Peyer's patch (tissue), 4 donors: ENCODE measurements around the gene ZKSCAN5.

Source experiments
- CTCF ChIP-seq, 6 experiments: fragments of 450-650 bp in 4 of 6; fragments of 200-600 bp in 2 of 6; sonication (generic) in 1 of 6; IDR thresholded peaks; one replicate each; pipeline ENCODE4 v1.5.1; 2017 to 2019; ENCODE audit warnings: antibody characterized with exemption in 6 of 6, mild to moderate bottlenecking in 3 of 6, moderate library complexity in 1 of 6
- POLR2A ChIP-seq, 2 donors: fragments of 450-650 bp; IDR thresholded peaks; one replicate each; pipeline ENCODE4 v1.5.1; 2017; ENCODE audit warnings: antibody characterized with exemption in 2 of 2, mild to moderate bottlenecking in 2 of 2, moderate library complexity in 2 of 2

- TF ChIP-seq POLR2A (IDR thresholded peaks at IDR 0.05) (no peak), CTCF (IDR thresholded peaks at IDR 0.05) (no peak)
These were observed 36.0 kb upstream of the ZKSCAN5 start for GRCh38 chr7:99468336-99468918.
